ENCODE measurements around the gene KCNH3.
"Not testable (repeated sequence)": the region's sequence is repeated elsewhere in the genome, so short reads cannot be mapped to it uniquely, and the experiment has no call there.

The KCNH3 gene

GRCh38 chr12:49527361-49528130, 11.3 kb upstream of the KCNH3 start:
- DNase-seq (ENCODE audit: low read depth in 2 of 2), result no peak

DNA sequence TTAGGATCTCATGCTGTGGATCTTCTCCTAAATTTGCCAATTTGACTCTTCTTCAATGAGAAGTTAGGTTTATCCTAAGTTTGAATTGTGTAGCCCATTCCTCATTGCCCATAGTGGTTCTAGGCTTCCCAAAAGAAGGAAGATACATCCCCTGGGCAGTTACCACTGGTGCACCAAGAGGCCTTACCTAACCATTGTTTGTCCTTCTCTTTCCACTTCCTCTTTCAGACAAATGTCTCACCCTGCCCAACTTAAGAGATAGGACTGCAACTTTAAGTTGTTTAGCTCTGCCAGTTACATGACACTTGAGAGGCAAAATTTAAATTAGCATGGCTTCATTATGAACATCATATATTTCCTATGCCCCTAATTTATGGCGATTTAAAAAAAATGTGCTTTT, 9.4 kb upstream of the KCNH3 start:
- no peak for DNase-seq (ENCODE audit: low read depth in 2 of 2)

DNA sequence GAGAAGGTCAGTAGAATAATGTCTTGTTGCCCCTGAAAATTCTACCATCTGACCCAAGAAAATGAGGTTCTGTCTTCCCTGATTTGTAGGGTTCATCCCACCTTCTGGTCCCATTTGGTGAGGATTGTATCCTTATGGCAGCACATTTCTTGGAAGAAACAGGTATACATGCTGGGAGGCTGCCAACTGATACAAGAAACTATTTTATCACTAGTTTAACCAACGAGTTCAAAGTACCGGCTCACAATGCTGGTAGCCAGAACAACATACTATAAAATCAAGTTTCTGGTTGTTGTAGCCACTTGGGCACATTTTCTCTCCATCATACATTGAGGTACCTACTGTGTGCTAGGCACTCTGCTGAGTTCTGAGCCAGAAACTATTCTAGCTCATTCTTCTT, 7.1 kb upstream of the KCNH3 start:
- no peak for DNase-seq (ENCODE audit: low read depth in 2 of 2)

GRCh38 chr12:49533331-49533730, 5.5 kb upstream of the KCNH3 start:
- DNase-seq (ENCODE audit: low read depth in 2 of 2), result no peak

GRCh38 chr12:49534122-49534521, 4.7 kb upstream of the KCNH3 start:
- DNase-seq (ENCODE audit: low read depth in 2 of 2), result not testable (repeated sequence)

DNA sequence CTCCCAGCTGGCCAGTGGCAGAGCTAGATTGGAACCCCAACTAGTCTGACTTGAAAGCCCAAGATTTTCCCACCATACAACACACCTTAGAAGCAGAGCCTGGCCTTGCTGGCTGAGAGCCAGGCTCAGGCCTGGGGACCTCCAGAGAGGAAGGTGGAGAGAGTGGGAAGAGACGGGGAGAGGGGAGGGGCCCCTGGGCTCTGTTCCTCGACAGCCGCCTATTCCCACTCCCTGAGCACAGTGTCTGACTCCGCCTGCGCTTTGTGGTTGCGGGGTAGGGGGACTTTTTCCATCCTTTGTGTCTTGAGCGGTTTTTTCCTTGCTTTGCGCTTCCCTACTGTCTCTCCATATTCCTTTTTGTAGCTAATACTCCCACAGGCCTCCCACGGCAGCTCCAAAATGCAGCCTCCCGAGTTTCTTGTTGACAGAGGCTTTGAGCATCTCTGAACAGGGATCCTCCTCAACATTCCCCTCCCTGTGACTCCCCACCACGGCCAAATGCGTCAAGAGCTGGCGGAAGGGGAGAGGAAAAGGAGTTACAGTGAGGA, 4.0 kb upstream of the KCNH3 start:
- no peak for DNase-seq (ENCODE audit: low read depth in 2 of 2)

- DNase-seq (ENCODE audit: low read depth in 2 of 2), result no peak
Measured at GRCh38 chr12:49535921-49536525, 2.8 kb upstream of the KCNH3 start.

- DNase-seq (ENCODE audit: low read depth in 2 of 2), result no peak
Measured at GRCh38 chr12:49536526-49537071, 2.2 kb upstream of the KCNH3 start.

DNA sequence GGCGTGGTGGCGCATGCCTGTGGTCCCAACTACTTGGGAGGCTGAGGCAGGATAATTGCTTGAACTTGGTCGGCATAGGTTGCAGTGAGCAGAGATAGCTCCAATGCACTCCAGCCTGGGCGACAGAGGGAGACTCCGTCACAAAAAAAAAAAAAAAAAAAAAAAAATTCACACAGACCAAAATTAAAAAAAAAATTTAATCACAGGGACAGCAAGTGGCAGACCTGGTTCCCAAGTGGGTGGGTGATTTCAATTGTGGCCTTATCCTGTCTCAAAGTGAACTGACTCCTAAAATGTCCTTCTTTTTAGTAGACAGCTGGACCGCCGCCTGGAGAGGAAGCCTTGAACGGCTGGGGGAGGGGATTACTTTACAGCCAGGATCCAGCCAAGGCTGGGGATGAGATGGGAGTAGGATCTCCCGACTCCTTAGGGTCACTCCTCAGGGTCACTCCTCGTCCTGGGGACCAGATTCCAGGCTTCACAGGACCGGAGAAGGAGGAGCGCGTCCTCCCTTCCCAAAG, 1.5 kb upstream of the KCNH3 start:
- no peak for DNase-seq (ENCODE audit: low read depth in 2 of 2)

DNA sequence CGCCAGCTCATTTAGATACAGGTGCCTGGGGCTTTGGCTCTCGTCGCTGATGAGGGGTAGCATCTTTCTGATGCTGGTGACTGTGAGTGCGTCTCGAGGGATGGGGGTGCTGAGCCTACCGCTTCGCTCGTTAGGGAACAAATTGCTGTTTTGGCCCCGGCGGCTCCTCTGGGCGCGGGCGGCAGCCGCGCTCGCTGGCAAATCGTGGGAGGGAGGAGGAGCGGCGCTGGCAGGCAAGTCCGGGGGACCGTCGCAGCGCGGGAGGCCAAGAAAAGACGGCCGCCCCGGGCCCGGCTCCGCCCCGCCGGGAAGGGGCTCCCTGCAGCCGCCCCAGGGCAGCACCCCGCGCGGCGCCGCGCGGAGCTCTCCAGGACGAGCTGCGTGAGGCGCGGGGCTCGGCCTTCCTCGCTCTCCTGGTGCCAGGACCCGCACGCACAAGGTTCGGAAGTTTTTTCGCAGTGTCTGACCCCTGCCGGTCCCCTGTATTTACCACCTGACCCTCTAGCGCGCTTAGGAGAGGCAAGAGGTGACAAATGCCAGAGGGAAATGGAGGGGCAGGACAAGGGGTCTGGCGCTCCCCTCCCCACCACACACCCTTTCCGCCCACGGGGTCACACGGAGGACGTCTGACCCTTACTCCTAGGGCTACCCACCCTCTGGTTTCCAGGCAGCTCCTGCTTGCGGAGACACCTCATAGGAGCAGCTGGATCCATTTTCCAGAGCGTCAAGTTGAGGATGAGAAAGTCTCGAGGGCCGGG, 899 bp upstream of the KCNH3 start:
- no peak for DNase-seq (ENCODE audit: low read depth in 2 of 2)

DNA sequence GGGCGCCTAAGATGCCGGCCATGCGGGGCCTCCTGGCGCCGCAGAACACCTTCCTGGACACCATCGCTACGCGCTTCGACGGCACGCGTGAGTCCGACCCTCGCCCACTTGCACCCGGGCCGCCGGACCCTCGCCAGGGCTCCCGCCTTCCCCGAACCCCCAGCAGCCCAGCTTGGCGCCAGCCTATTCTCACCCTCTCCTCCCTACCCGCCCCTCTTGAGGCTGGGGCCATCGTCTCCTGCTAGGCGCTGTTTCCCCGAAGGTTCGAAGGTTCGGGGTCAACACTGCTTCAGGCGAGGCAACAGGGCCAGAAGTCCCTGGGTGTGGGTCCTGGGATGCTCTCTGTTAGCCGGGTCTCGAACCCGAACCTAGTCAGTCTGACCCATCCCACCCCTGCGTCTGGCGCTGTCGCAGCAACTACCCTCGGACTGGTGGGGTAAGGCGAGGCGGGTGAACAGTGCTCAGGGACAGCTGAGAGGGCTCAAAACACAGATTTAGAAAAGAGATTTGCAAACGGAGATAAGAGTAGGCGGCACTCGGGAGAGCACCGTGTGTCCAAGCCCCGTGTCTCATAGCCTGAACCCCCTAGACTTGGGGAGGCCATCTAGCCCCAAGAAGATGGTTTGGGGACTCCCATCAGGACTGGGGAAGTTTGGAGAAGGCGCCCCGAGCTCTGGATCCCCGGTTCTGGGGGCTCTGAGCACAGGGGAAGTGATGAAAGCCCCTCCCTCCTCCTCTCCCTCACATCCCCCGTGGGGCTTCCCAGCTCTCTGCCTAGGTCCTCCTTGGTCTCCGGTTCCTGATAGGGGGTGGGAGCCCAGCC, 787 bp downstream of the KCNH3 start:
- DNase-seq (ENCODE audit: low read depth in 2 of 2), result no peak

GRCh38 chr12:49540229-49541139, 1.7 kb downstream of the KCNH3 start:
- DNase-seq (ENCODE audit: low read depth in 2 of 2), result no peak

DNA sequence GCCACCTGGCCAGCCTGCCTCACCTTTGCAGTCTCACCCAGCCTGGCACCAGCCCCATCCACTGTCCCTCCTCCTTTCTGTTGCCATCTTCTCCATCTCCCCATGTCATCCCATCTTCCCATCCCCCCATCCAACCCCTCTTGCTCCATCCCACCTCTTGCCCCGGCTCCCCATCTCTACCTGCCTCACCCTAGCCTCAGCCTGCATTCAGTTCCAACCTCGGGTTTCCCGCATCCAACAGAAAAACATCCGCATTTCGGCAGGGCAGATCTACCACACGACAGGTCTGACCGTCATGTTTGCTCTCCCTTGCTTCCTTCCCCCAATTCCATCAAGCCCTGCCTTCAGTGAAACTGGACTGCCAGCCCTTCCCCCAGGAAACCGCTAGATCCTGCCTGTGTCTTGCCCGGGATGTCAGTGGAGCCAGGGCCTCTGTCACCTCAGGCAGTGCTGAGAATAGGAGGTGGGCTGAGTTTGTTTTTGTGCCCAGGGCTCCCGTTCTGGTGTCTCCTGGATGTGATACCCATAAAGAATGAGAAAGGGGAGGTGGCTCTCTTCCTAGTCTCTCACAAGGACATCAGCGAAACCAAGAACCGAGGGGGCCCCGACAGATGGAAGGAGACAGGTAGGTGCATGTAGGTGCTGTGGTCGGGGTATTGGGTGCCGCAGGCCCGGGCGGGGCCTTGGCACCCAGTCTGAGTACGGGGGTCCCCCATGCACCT, 2.5 kb downstream of the KCNH3 start:
- DNase-seq (ENCODE audit: low read depth in 2 of 2), result no peak

DNA sequence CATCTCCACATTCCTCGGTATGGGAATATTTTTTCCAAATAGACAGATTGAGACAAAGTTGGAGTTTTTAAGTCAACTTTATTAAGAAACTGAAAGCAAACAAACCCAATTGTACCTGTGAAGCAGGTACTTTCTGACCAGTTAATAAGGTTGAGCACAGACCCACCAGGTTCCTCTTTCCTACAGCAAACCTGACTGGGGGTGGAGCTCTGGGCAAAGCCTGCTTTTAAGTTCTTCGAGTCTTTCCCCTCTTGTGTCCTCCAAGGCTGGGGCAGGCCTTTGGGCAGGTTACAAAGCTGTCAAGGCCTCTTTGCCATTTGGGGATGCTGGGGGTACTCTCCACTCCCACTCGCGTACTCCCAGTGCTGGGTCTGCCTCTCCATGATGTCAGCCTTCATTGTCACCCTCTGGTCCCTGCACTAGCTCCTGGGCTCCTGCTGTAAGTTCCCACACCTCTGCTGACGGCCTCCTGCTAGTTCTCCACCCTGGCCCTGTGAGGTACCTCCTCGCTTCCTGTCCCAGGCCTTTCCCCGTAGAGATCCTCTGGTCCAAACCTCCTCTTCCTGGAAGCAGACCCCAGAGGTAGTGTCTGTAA, 3.2 kb downstream of the KCNH3 start:
- no peak for DNase-seq (ENCODE audit: low read depth in 2 of 2)

DNA sequence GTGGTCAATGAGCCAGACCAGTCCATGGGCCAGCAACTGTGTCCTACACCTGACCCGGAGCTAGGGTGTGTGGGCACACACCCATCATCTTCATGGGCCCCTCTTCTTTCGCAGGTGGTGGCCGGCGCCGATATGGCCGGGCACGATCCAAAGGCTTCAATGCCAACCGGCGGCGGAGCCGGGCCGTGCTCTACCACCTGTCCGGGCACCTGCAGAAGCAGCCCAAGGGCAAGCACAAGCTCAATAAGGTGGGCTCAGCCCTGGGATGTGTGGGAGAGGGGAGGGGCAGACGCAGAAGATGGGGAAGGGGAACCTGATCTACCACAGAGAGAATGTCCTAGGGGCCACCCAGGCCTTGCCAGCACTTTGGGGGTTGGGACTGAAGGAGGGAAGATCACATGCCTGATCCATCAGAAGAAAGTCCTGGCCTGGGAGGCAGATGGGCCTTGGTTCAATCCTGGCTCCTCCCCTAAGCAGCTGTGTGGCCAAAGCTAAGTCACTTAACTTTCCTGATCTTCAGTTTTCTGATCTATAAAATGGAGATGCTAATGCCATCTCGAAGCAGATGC, 3.8 kb downstream of the KCNH3 start:
- no peak for DNase-seq (ENCODE audit: low read depth in 2 of 2)

GRCh38 chr12:49543221-49543913, 4.5 kb downstream of the KCNH3 start:
- no peak for DNase-seq (ENCODE audit: low read depth in 2 of 2)

DNA sequence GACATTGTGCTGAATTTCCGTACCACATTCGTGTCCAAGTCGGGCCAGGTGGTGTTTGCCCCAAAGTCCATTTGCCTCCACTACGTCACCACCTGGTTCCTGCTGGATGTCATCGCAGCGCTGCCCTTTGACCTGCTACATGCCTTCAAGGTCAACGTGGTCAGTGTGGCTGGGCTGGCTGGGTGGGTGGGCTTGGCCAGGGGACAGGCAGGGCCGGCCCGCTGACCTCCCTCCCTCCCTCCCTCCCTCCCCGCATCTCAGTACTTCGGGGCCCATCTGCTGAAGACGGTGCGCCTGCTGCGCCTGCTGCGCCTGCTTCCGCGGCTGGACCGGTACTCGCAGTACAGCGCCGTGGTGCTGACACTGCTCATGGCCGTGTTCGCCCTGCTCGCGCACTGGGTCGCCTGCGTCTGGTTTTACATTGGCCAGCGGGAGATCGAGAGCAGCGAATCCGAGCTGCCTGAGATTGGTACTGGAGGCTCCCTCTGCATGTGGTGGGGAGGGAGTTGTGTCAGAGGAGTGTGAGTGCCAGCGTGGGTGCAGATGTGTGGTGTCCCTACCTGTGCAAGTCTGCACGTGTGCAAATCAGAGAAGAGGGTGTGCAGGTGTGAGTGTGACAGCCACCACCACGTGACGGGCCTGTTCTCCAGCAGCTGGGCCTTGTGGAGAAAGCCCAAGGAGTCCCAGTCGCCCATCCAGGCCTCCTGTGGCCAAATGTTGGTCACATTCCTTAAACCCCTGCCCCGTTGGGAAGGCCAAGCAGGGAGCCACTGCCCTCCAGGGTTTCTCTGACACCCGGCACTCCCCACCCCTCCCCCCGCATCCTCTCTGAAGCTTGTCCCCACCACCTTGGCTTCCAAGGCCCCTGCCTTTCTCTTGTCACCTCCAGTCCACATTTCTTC, 5.3 kb downstream of the KCNH3 start:
- DNase-seq (ENCODE audit: low read depth in 2 of 2), result no peak

Measured in stimulated activated CD8-positive, alpha-beta memory T cell treated with anti-CD3 and anti-CD28 coated beads, Interleukin-7, amount 100 ng/mL, for 1 hour (primary cell).